Stromal cell of bone marrow (primary cell): ENCODE results near the gene TANC1.

Experiments used
- DNase-seq: peaks from one replicate; pipeline ENCODE4 v3.0.0-alpha.2; 2012; ENCODE audit warnings: low read depth

TANC1 gene

DNA sequence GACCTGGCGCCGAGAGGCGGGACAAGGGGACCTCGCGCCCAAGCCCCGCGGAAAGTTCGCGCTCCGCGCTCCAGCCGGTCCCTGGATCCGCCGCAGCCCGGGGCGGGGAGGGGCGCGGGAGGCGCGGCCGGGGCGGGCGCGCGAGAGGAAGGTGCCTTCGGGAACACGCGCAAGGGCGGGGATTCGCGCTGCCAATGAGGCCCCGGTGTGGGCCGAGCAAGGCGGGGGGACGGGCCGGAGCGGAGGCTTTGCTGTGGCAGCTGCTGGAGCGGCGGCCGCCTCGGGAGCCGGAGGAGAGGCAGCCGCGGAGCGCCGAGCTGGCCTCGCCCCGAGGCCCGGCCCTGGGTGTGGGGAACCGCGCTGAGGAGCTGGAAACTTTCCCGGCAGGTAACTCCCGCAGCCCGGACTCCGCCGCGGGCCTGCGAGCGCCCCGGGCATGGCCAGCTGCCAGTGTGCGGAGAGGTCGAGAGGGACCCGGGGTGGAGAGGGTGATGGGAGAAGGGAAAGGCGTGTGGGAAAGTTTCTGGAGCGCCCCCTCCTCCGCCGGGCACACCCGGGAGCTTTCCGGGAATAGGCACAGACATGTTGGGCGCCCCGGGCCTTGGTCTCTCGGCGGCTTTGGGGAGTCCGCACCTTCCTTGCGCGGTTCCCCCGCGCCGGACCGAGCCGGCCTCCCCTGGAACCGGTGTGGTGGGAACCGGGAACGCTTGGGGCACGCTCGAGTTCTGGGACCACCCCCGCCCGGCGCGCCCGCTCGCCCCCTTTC, at the start of gene TANC1:
Gene TANC1 (plus strand): TSS at position 245 of the 766 bp plus-strand sequence. CDS start 97,271 bp downstream, outside the sequence.
- DNase-seq, result peak; percentile 84

DNA sequence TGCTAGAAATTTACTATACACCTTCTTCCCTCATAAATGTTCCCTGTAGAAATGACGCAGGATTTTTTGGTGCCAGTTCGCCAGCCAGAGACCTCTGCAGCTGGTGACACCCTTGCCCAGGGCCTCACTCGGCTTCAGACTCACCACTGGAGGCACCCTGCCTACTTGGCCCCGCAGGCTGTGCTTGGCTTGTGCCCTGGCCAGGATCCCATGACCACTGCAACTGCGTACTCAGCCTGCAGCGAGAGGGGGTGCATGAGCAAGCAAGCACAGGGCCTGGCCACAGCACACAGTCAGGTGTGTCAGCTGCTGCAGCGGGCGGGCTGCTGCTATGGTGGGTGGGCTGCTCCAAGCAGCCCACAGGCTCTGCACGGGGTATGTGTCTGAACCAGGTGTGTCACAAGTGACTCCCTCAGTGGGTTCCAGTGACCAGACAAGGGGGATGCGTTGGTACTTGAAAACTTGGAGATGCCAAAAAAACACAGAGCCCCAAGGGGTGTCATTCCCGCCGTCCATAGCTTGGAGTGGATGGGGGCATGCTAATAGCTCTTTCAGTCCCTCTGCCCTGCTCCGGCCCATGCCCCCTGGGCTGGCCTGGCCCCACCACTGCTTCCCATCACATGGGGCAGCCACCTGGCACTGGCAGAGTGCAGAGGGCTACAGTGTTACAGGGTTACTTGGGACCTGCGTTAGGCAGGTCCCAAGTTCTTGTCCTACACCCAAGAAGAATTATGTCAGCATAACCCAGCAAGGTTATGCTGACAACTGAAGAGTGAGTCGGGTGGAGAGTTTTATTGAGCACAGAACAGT, 46.6 kb upstream of the TANC1 start:
- no peak for DNase-seq

DNA sequence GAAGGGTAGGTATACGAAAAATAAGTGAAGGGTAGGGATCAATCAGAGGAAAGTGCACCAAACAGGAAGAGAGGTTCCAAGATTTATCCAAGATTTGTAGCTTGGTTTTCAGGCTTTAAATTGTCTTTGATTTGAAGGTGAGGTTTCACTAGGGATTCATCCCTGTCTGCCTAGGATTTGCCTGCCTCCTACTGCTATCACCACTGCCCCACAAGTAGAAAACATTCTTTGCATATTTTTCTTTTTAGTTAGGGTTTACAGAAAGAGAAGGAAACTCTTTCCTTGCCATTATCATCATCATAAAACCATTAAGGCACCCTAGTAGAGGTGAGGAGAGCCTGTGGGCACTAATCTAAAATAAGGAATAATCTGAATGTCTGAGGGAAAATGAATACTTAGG, 45.8 kb upstream of the TANC1 start:
- no peak for DNase-seq

DNA sequence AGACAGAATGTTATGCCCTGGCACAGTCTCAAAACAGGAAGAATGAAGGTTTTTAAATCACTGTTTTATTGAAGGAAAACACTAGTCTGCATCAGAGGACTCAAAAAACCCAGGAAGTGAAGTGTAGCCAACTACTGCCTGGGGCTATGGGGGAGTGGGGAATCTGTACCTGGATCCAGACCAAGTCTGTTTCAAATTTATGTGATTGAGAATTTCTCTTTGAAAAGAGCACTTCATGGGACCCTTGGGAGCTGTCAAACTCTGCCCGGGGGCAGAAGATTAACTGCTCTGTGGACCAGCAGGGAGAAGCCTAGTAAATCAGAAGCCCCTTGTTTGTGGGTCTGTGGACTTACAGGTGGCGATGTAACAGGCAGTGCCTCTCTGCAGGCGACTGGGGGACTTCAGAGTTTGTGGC, 45.3 kb upstream of the TANC1 start:
- no peak for DNase-seq

DNA sequence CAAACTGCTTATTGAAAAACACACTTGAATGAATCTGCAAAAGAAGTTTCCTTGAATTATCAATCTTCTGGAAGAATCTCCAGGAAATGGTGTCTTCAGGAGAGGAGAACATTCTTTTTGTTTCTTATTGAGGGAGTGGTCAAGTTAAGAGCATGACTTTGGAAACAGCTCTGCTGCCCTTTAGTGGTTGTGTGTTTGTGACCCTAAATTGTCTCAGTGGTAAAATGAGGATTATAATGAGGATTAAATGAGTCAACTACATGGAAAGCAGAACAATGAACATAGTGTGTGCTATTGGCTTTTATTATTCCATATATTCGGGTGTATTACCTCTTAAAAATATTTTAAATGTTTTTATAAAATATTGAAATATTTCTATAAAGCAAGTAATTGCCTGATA, 44.8 kb upstream of the TANC1 start:
- no peak for DNase-seq

DNA sequence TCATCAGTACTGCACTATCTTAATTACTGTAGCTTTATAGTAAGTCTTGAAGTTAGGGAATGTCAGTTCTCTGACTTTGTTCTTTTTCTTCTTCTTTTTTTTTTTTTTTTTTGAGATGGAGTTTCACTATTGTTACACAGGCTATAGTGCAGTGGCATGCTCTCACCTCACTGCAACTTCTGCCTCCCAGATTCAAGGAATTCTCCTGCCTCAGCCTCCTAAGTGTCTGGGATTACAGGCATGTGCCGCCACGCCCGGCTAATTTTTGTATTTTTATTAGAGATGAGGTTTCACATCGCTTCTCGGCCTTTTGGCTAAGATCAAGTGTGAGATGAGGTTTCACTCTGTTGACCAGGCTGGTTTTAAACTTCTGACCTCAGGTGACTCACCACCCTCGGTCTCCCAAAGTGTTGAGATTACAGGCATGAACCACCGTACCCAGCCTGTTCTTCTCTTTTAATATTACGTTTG, 41.9 kb upstream of the TANC1 start:
- DNase-seq, result peak; percentile 54

DNA sequence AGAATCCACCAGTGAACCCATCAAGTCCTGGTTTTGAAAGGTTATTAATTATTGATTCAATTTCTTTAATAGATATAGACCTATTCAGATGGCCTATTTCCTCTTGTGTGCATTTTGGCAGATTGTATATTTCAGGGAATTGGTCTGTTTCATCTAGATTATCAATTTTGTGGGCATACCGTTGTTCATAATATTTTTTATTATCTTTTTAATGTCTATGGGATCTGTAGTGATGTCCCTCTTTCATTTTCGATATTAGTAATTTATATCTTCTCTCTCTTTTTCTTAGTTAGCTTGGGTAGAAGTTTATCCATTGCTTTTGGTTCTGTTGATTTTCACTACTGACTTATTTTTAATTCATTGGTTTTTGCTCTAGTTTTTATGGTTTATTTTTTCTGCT, 39.9 kb upstream of the TANC1 start:
- no peak for DNase-seq

DNA sequence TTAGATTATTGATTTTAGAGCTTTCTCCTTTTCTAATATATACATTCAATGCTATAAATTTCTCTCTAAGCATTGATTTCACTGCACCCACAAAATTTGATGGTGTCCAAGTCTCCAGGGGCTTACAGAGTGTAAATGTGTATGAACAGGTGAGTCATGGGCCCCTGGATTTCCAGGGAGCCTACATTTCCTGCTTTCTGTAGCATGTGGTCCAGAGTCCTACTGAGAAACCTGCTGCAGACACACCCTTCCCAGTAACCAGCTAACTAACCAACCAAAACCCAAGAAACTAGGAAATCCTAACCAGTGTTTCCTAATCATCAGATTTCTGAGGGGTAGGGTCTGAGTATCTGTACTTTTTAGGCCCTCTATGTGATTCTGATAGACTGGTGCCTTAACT, 39.5 kb upstream of the TANC1 start:
- no peak for DNase-seq

DNA sequence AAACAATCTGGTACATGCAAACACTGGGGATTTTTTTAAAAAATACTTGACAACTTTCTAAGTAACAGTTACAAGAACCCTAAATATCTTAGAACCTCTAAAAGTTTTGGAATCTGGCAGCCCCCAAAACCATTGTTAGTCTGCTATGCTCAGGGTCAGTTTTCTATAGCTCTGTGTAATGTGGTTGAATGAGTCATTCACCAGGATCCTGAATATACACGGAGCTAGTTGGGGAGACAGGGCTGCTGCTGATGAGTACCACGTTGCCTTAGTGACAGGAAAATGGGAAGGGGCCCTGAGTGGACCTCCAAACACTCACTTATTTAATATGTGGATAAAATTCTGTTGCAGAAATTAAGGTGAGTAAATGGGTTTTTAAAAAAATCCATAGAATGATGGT, 36.9 kb upstream of the TANC1 start:
- peak; percentile 42 for DNase-seq

DNA sequence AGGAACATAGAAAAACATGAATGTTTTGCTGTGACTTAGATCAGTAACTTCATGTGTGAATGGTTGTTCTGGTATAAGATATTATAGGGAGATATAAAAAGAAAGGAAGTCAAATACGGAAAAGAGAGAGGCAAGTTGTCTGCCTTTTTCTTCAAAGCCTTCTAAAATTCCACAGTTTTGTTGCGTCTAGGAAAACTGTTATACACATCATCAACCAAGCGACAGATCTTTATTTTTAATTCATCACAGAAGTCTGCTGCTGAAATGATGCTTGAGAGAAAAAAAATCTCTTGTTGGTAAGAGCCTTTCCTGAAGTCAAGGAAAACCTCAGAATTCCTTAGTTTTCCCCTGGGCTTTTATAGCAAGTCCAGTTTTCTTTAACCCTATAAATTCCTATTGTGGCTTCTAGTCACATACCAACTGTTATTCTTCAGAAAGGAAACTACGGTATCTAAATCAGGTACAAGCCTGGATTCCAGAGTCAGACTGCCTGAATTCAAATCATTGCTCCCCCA, 36.3 kb upstream of the TANC1 start:
- DNase-seq, result peak; percentile 40

DNA sequence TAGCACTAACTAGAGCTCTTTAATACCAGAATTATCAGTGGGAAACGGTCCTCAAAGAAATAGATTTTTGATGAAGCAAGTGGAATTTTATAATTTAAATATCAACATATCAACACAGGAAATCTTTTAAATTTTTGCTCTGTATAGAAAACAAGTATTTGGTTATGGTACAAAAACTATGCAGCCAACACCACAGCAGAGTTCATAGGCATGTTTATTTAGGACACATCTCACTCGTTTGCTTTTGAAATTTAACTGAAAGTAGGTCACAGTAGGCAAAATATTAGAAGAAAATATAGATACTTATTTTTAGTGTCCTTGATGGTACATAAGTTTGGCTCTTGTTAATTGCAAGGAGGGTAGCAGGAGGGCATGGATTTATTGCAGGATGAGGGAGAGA, 34.3 kb upstream of the TANC1 start:
- DNase-seq, result no peak

DNA sequence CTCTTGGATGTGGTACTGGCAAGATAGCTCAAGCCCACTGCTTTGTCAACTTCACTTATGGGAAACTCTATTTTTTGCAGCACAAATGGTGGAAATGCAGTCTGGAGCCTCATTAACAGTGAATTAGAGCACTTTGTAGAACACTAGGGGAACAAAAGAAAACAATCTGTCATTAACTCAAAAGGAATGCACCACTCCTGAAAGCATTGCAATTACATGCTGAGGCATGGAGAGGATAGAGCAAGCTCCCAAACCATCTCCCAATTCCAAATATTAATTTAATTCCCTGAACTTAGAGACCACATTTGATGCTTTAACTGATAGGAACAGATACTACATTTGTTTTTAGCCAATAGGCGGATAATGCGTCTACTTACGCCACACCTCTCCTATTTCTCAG, 32.8 kb upstream of the TANC1 start:
- no peak for DNase-seq

DNA sequence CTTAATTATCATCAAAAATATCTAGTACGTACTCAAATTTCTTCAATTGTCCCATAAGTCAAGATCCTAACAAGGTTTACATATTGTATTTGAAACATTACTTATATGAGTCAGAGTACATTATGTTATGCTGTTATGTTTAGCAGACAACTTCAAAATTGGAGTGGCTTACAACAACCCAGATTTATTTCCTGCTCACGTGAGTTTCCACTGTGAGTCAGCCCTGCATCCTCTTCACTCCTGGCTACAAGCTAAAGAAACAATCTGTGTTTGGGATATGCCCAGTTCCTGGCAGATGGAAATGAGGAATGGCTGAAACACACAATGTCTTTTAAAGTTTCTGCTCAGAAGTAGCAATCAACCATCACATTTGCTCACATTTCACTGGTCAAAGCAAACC, 31.5 kb upstream of the TANC1 start:
- DNase-seq, result peak; percentile 78

DNA sequence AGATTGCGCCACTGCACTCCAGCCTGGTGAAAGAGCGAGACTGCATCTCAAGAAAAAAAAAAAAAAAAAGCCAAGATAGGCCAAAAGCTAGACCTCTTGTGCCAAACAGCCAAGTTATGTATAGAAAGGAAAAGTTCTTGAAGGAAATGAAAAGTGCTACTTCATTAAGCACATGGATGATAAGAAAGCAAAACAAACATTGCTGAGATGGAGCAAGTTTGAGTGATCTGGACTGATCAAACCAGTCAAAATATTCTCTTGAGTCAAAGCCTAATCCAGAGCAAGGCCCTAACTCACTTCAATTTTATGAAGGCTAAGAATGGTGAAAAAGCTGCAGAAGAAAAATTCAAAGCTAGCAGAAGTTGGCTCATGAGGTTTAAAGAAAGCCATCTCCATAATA, 28.1 kb upstream of the TANC1 start:
- DNase-seq, result no peak

DNA sequence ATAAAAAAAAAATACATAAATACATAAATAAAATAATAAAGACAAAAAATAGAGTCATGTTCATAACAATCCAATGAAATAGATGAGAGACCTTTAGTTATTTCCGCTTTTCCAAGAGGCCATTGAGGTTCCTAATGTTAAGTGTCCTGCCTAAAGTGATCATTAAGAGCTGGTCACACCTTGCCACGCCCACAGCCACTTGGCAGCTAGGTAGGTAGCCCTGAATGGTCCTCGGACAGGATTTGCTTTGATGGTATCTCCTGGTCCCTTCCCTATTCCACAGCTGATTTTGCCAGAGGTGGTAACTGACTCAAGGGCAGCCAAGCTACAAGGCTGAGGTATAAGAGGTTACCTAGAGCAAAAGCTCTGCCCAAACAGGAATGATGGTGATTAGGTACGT, 24.5 kb upstream of the TANC1 start:
- DNase-seq, result no peak

DNA sequence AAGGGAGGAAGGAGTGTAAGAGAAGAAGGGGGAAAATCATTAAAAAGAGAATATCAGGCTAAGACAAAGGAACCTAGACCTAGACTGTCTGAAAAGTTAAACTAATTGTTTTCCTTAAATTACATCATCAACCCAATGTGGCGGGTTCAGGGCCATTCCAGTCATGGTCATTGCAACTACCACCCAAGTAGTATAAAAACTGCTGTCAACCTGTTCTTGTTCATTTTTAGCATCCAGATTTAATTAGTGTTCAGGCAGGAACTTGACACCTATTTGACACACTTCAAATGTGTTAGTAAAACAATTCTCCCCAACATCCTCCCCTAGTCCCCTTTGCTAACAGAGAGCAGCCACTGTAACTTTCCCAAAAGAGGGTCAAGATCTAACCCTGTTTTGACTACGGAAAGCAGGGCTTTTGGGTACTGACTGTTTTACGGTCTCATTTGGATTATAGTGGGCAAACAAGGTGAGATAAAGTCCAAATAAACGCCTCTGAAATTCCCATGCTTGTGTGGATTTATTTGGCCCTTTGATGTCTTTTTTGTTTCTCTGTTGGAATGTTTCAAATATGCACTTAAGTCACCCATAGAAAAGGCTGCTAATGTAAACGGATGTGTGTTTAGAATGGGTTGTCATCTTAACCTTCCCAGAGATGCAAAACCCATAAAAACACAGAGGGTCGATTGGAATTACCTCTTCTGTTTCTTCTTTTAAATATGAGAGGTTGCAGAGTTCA, 19.3 kb upstream of the TANC1 start:
- no peak for DNase-seq

DNA sequence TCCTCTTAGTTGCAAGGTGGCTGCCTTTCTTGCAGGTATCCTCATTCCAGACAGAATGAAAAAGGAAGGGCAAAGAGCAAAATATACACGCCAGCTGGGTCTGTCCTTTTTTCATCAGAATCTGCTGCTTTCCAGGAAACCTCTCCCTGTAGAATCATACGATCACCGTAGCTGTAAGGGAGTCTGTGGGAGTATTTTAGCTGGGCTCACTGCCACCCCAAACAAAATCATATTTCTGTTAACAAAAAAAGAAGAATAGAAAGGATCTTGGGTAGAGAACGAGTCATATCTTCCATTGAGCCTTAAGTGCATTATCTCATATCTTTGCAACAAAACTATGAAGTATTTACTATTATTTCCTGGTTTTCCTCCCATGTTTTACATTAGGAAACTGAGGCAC, 15.0 kb upstream of the TANC1 start:
- peak; percentile 80 for DNase-seq

DNA sequence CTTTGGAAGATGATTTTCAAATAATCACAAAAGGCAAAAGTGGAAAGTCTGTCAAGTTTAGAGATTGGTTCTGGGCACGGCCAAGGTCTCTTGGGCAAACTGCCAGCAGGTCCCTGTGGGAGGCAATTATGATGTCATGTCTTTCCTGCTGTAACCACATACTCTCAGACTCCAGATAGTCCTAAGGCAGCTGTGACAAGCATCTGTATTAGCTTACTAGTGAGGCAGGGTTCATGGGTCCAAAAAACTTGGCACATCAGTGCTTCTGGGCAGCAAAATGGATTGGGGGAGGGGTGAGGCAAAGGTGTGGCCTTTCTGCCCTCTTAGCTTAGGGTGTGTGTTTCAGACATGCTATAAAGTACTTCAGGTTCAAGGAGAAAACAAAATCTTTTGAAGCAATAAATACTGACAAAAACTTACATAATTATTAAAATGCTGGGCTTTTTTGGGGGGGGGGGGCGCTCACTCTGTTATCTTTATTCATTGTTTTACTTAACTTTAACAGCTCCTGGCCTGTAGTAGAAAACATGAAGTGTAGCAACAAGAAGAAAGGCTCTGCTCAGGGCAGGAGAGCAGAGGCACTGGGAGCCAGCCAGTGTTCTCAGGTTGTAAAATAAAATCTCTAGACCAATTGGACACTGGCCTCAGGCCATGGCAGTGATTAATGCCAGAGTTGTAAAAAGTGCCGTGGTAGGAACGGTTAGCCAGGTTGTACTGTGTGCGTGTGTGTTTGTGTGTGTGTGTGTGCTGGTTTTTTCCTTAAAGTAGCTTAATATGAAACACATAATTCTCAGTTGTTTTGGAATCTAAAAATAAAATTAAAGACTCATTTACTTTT, 14.3 kb upstream of the TANC1 start:
- peak; percentile 71 for DNase-seq

DNA sequence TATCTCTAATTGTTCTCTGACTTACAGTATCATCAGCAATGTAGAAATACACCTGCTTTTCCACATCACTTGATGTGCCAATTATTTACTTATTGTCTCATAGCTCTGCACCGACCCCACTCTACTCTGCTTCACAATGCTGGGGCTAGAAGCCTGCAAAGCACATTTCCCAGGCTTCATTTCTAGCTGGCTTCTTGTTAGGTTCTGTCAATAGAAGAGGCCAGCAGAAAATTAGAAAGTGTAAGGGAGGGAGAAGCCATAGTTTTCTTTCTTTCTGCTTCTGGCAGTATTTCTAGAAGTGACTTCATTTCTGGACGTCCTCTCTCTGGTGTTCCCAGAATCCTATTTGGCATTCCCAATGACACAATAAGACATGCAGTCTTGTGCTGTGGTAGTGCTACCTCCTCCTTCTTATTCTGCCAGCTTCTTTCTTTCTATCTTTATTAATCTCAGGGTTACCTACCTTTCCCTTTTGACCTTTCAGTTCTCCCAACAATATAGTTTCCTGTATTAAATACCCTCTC, 12.5 kb upstream of the TANC1 start:
- no peak for DNase-seq

DNA sequence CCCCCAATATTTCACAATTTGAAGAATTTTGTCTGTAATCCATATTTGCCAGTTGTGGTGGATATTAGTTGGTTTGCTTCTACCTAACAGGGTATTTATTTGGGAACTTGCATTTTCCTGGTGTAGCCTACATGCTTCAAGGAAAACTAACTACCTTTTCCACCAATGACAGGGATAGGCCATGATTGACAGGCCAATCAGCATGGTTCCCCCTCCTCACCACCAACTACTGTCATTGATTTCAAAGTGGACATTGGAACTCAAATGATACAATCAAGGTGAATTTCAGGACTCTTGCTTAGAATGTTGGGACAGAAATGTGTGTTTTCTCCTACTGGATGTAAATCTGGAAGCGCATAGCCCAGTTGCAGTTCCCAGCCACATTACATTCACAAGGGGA, 10.1 kb upstream of the TANC1 start:
- DNase-seq, result no peak

DNA sequence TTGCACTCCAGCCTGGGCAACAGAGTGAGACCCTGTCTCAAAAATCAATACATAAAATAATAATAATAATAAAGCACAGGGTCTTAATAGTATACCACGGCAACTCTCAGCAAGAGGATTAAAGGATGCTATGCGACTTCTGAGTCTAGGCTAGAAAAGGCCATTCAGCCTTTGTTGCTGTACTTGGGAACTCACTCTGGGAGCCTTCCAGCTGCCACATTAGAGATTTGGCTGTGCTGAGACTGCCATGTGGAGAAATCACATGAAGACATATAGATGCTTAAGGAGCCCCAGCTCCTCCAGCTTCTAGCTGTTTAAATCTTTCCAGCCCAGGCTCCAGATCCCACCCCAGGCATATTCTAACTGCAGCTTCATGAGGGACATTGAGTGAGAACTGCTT, 8.2 kb upstream of the TANC1 start:
- DNase-seq, result no peak
